ENCODE results near the gene SH2B2.
"Not testable (repeated sequence)": the region's sequence is repeated elsewhere in the genome, so short reads cannot be mapped to it uniquely, and the experiment has no call there.

The SH2B2 gene

DNA sequence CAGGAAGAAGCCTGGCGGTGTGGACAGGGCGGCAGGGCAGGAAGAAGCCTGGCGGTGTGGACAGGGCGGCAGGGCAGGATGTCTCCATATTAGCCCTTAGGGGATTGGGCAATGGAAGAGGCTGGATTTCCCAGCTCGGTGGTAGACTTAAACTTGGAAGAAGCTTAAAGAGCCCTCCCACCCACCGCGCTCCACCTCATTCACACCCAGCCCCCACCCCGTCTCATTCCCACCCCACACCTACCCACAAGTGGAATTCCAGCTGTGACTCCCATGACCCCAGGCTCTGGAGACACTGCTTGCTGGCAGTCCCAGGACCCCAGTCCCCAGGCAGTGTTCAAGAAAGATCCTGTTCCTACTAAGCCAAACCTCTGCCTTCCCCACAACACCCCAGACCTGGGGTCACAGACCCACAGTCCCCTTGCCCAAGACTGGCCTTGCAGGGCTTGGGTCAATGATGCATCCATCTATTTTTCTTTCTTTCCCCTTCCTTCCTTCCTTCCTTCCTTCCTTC, 35.6 kb downstream of the SH2B2 start:
- Histone ChIP-seq H3K9ac (ENCODE audit: low read depth, low read length, poor library complexity) (no peak overlapping the region), H2BK15ac (ENCODE audit: low read length) (no peak overlapping the region), H3K4me1 (ENCODE audit: control insufficient read depth in 2 of 2, insufficient read depth in 1 of 2, low read depth in 1 of 2, low read length in 2 of 2) (peaks cover 0 to 3% of the 10 kb centered on the region in 2 donors), H3K4me2 (ENCODE audit: insufficient read depth, low read length, poor library complexity, severe bottlenecking) (no peak overlapping the region), H3K18ac (ENCODE audit: low read length) (no peak overlapping the region), H3K23ac (ENCODE audit: low read depth, low read length, poor library complexity) (no peak overlapping the region), H3K4ac (ENCODE audit: low read length) (no peak overlapping the region), H2BK120ac (ENCODE audit: low read depth, low read length) (no peak overlapping the region), H2AK5ac (ENCODE audit: low read depth, low read length) (no peak overlapping the region), H3K9me3 (replicated peaks in 1 of 2; ENCODE audit: control insufficient read depth in 2 of 2, insufficient read depth in 1 of 2, low read depth in 1 of 2, low read length in 2 of 2) (peaks cover 0 to 2% of the 10 kb centered on the region in 2 donors), H3K14ac (ENCODE audit: low read length) (no peak overlapping the region), H4K8ac (ENCODE audit: low read depth, low read length) (no peak overlapping the region), H3K27me3 (ENCODE audit: control insufficient read depth in 3 of 3, insufficient read depth in 3 of 3, low read depth in 1 of 3, low read length in 3 of 3) (peaks cover 0 to 2% (median 0%) of the 10 kb centered on the region in 3 experiments), H3K27ac (replicated peaks; ENCODE audit: low read length) (no peak overlapping the region), H2BK12ac (ENCODE audit: low read length) (no peak overlapping the region), H2BK5ac (ENCODE audit: low read length) (no peak overlapping the region), H4K91ac (ENCODE audit: low read depth, low read length, poor library complexity) (no peak overlapping the region), H3K36me3 (replicated peaks in 1 of 2; ENCODE audit: control insufficient read depth in 2 of 2, insufficient read depth in 2 of 2, low read length in 2 of 2) (peaks cover 5 to 37% of the 10 kb centered on the region in 2 donors), H3K79me1 (ENCODE audit: low read depth, low read length) (peaks cover 2% of the 10 kb centered on the region), H2AFZ (ENCODE audit: low read length) (no peak overlapping the region), H3K4me3 (ENCODE audit: low read length in 2 of 2) (no peak overlapping the region)
- no CpG with 5 or more reads among the region's 8 CpGs for WGBS, 2 donors (ENCODE audit: extremely low coverage in 2 of 2, insufficient read length in 2 of 2, insufficient replicate concordance in 1 of 2)
- no peak for DNase-seq (ENCODE audit: low spot score)

DNA sequence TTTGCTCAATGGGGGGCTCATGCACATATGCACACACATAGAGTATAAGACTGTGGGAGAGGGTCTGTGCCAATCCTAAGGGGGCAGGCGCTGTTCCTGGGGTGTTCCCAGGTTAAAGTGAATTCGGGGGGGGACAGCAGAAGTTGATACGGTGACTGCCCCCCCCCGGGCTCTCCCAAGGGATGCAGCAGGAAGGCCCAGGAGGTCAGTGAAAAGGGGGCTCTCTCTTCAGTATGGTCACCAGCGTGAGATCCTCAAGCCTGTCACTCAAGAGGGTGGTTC, 37.2 kb downstream of the SH2B2 start:
- H3K36me3 ChIP-seq (replicated peaks in 1 of 2; ENCODE audit: control insufficient read depth in 2 of 2, insufficient read depth in 2 of 2, low read length in 2 of 2) = peaks cover 2 to 24% of the 10 kb centered on the region in 2 donors
- H2BK12ac ChIP-seq (ENCODE audit: low read length) = no peak overlapping the region
- H3K4ac ChIP-seq (ENCODE audit: low read length) = no peak overlapping the region
- H3K9ac ChIP-seq (ENCODE audit: low read depth, low read length, poor library complexity) = no peak overlapping the region
- H2BK5ac ChIP-seq (ENCODE audit: low read length) = no peak overlapping the region
- H2AK5ac ChIP-seq (ENCODE audit: low read depth, low read length) = no peak overlapping the region
- no peak overlapping the region for H4K91ac ChIP-seq (ENCODE audit: low read depth, low read length, poor library complexity)
- H3K4me2 ChIP-seq (ENCODE audit: insufficient read depth, low read length, poor library complexity, severe bottlenecking) = no peak overlapping the region
- no peak overlapping the region for H3K27ac ChIP-seq (replicated peaks; ENCODE audit: low read length)
- no peak overlapping the region for H2AFZ ChIP-seq (ENCODE audit: low read length)
- H3K9me3 ChIP-seq (replicated peaks in 1 of 2; ENCODE audit: control insufficient read depth in 2 of 2, insufficient read depth in 1 of 2, low read depth in 1 of 2, low read length in 2 of 2) = peaks cover 0 to 2% of the 10 kb centered on the region in 2 donors
- no peak overlapping the region for H3K18ac ChIP-seq (ENCODE audit: low read length)
- H3K4me1 ChIP-seq (ENCODE audit: control insufficient read depth in 2 of 2, insufficient read depth in 1 of 2, low read depth in 1 of 2, low read length in 2 of 2) = peaks cover 0 to 3% of the 10 kb centered on the region in 2 donors
- H3K27me3 ChIP-seq (ENCODE audit: control insufficient read depth in 3 of 3, insufficient read depth in 3 of 3, low read depth in 1 of 3, low read length in 3 of 3) = peaks cover 0 to 2% (median 0%) of the 10 kb centered on the region in 3 experiments
- no peak for DNase-seq (ENCODE audit: low spot score)
- H3K23ac ChIP-seq (ENCODE audit: low read depth, low read length, poor library complexity) = no peak overlapping the region
- H3K79me1 ChIP-seq (ENCODE audit: low read depth, low read length) = peaks cover 2% of the 10 kb centered on the region
- H2BK15ac ChIP-seq (ENCODE audit: low read length) = no peak overlapping the region
- no peak overlapping the region for H3K4me3 ChIP-seq (ENCODE audit: low read length in 2 of 2)
- no peak overlapping the region for H2BK120ac ChIP-seq (ENCODE audit: low read depth, low read length)
- no peak overlapping the region for H3K14ac ChIP-seq (ENCODE audit: low read length)
- no peak overlapping the region for H4K8ac ChIP-seq (ENCODE audit: low read depth, low read length)
- WGBS, 2 donors (ENCODE audit: extremely low coverage in 2 of 2, insufficient read length in 2 of 2, insufficient replicate concordance in 1 of 2) = no CpG with 5 or more reads among the region's 5 CpGs

DNA sequence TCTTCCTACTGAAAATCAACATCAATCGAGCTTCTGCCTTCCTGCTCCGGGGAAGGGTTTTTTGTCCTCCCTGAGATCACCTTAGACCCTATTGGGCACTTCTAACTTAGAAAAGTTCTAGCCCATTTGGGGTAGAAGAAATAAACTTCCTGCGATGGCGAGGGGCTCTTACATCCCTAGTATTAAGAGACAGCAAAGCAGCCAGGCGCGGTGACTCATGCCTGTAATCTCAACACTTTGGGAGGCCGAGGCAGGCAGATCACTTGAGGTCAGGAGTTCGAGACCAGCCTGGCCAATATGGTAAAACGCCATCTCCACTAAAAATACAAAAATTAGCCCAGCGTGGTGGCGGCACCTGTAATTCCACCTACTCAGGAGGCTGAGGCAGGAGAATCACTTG, 38.4 kb downstream of the SH2B2 start:
- not testable (repeated sequence) for H2AFZ ChIP-seq (ENCODE audit: low read length); H2BK5ac ChIP-seq (ENCODE audit: low read length); H4K8ac ChIP-seq (ENCODE audit: low read depth, low read length); H3K4me3 ChIP-seq (ENCODE audit: low read length in 2 of 2); H3K4me1 ChIP-seq (ENCODE audit: control insufficient read depth in 2 of 2, insufficient read depth in 1 of 2, low read depth in 1 of 2, low read length in 2 of 2); H2BK15ac ChIP-seq (ENCODE audit: low read length); H2BK120ac ChIP-seq (ENCODE audit: low read depth, low read length); H3K18ac ChIP-seq (ENCODE audit: low read length); H3K9me3 ChIP-seq (replicated peaks in 1 of 2; ENCODE audit: control insufficient read depth in 2 of 2, insufficient read depth in 1 of 2, low read depth in 1 of 2, low read length in 2 of 2); H3K79me1 ChIP-seq (ENCODE audit: low read depth, low read length); H3K4me2 ChIP-seq (ENCODE audit: insufficient read depth, low read length, poor library complexity, severe bottlenecking); H3K27me3 ChIP-seq (ENCODE audit: control insufficient read depth in 3 of 3, insufficient read depth in 3 of 3, low read depth in 1 of 3, low read length in 3 of 3); H2BK12ac ChIP-seq (ENCODE audit: low read length); H3K23ac ChIP-seq (ENCODE audit: low read depth, low read length, poor library complexity); H3K14ac ChIP-seq (ENCODE audit: low read length); H3K4ac ChIP-seq (ENCODE audit: low read length); H2AK5ac ChIP-seq (ENCODE audit: low read depth, low read length); DNase-seq (ENCODE audit: low spot score); H3K27ac ChIP-seq (replicated peaks; ENCODE audit: low read length); H4K91ac ChIP-seq (ENCODE audit: low read depth, low read length, poor library complexity); H3K9ac ChIP-seq (ENCODE audit: low read depth, low read length, poor library complexity)
- no CpG with 5 or more reads among the region's 11 CpGs for WGBS, 2 donors (ENCODE audit: extremely low coverage in 2 of 2, insufficient read length in 2 of 2, insufficient replicate concordance in 1 of 2)
- H3K36me3 ChIP-seq (replicated peaks in 1 of 2; ENCODE audit: control insufficient read depth in 2 of 2, insufficient read depth in 2 of 2, low read length in 2 of 2) = peaks cover 2 to 12% of the 10 kb centered on the region in 2 donors

DNA sequence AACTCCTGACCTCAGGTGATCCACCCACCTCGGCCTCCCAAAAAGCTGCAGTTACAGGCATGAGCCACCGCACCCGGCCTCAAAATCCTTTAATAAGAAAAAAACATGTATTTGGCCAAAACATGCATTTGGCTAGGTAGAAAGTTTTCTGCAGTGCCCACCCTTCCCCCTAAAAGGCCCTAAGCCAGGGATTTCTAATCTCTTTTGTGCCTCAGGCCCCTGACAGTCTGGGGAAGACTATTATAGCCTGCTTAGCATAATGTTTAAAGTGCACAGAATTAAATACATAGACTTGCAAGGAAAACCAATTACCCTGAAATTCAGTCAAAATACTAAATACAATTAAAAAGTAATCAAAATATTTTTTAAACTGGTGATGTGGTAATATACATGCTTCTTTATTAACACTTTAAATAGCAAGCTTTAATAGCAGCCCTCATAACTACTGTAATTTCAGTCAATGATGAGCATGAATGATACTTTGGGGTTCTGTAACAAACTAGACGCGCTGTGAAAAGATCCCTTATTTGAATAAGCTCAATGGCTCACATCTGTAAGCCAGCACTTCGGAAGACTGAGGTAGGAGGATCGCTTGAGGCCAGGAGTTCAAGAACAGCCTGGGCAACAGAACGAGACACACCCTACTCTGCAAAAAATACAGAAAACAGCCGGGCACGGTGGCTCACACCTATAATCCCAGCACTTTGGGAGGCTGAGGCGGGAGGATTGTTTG, 39.7 kb downstream of the SH2B2 start:
- H4K8ac ChIP-seq (ENCODE audit: low read depth, low read length) = no peak overlapping the region
- WGBS, 2 donors (ENCODE audit: extremely low coverage in 2 of 2, insufficient read length in 2 of 2, insufficient replicate concordance in 1 of 2) = no CpG with 5 or more reads among the region's 11 CpGs
- no peaks in the 10 kb centered on the region for H3K79me1 ChIP-seq (ENCODE audit: low read depth, low read length)
- H2AFZ ChIP-seq (ENCODE audit: low read length) = no peak overlapping the region
- no peak overlapping the region for H2BK5ac ChIP-seq (ENCODE audit: low read length)
- no peak for DNase-seq (ENCODE audit: low spot score)
- H2AK5ac ChIP-seq (ENCODE audit: low read depth, low read length) = no peak overlapping the region
- no peak overlapping the region for H2BK15ac ChIP-seq (ENCODE audit: low read length)
- H4K91ac ChIP-seq (ENCODE audit: low read depth, low read length, poor library complexity) = no peak overlapping the region
- no peak overlapping the region for H3K4ac ChIP-seq (ENCODE audit: low read length)
- H3K27ac ChIP-seq (replicated peaks; ENCODE audit: low read length) = no peak overlapping the region
- no peak overlapping the region for H3K4me2 ChIP-seq (ENCODE audit: insufficient read depth, low read length, poor library complexity, severe bottlenecking)
- no peaks in the 10 kb centered on the region for H3K9me3 ChIP-seq (replicated peaks in 1 of 2; ENCODE audit: control insufficient read depth in 2 of 2, insufficient read depth in 1 of 2, low read depth in 1 of 2, low read length in 2 of 2)
- no peak overlapping the region for H3K14ac ChIP-seq (ENCODE audit: low read length)
- no peak overlapping the region for H3K18ac ChIP-seq (ENCODE audit: low read length)
- H3K9ac ChIP-seq (ENCODE audit: low read depth, low read length, poor library complexity) = no peak overlapping the region
- H3K36me3 ChIP-seq (replicated peaks in 1 of 2; ENCODE audit: control insufficient read depth in 2 of 2, insufficient read depth in 2 of 2, low read length in 2 of 2) = peaks cover 0 to 4% of the 10 kb centered on the region in 2 donors
- no peak overlapping the region for H3K4me3 ChIP-seq (ENCODE audit: low read length in 2 of 2)
- H2BK12ac ChIP-seq (ENCODE audit: low read length) = no peak overlapping the region
- H3K27me3 ChIP-seq (ENCODE audit: control insufficient read depth in 3 of 3, insufficient read depth in 3 of 3, low read depth in 1 of 3, low read length in 3 of 3) = no peaks in the 10 kb centered on the region
- H3K4me1 ChIP-seq (ENCODE audit: control insufficient read depth in 2 of 2, insufficient read depth in 1 of 2, low read depth in 1 of 2, low read length in 2 of 2) = no peaks in the 10 kb centered on the region
- H2BK120ac ChIP-seq (ENCODE audit: low read depth, low read length) = no peak overlapping the region
- no peak overlapping the region for H3K23ac ChIP-seq (ENCODE audit: low read depth, low read length, poor library complexity)

Data from neuronal stem cell (in vitro differentiated cells).